HL-60 (cell line): ENCODE results near the gene LCN6.

ENCODE experiments used
- DNase-seq, 2 experiments: peaks; one replicate each; pipeline ENCODE4 v3.0.0-alpha.2; 2010 to 2020; ENCODE audit warnings: low read depth in 1 of 2, low spot score in 1 of 2
- H3K27ac ChIP-seq: fragments of 250-450 bp; sonication (Bioruptor Pico); replicated peaks from 2 replicates; pipeline ENCODE4 v1.5.1; 2020; ENCODE audit warnings: mild to moderate bottlenecking, moderate library complexity
- H3K27me3 ChIP-seq: fragments of 250-450 bp; sonication (Bioruptor Pico); 2 replicates; pipeline ENCODE4 v1.5.1; 2021; ENCODE audit warnings: mild to moderate bottlenecking, moderate library complexity; ENCODE audit not compliant: insufficient read depth, poor library complexity, severe bottlenecking
- H3K4me3 ChIP-seq: replicated peaks from 2 replicates; pipeline ENCODE4 v1.5.1; 2011; ENCODE audit warnings: mild to moderate bottlenecking, control low read depth, low read length; ENCODE audit not compliant: insufficient read depth
- GABPA ChIP-seq: IDR thresholded peaks from 2 replicates; pipeline ENCODE4 v1.6.1; 2012; ENCODE audit warnings: low read depth
- POLR2AphosphoS5 ChIP-seq: IDR thresholded peaks from 2 replicates; pipeline ENCODE4 v1.6.1; 2012; ENCODE audit warnings: low read depth
- SPI1 ChIP-seq: IDR thresholded peaks from 2 replicates; pipeline ENCODE4 v1.6.1; 2012; ENCODE audit warnings: low read depth, mild to moderate bottlenecking, borderline replicate concordance
- TF ChIP-seq, protein P1 (sequence below): IDR thresholded peaks from one replicate; pipeline ENCODE4 v1.5.1; 2011; ENCODE audit warnings: low read length, control low read depth, inconsistent platforms; ENCODE audit not compliant: insufficient read depth
- TF ChIP-seq, protein P2 (sequence below): IDR thresholded peaks from 2 replicates; pipeline ENCODE4 v1.6.1; 2012; ENCODE audit warnings: low read depth; ENCODE audit not compliant: insufficient replicate concordance

Gene LCN6

DNA sequence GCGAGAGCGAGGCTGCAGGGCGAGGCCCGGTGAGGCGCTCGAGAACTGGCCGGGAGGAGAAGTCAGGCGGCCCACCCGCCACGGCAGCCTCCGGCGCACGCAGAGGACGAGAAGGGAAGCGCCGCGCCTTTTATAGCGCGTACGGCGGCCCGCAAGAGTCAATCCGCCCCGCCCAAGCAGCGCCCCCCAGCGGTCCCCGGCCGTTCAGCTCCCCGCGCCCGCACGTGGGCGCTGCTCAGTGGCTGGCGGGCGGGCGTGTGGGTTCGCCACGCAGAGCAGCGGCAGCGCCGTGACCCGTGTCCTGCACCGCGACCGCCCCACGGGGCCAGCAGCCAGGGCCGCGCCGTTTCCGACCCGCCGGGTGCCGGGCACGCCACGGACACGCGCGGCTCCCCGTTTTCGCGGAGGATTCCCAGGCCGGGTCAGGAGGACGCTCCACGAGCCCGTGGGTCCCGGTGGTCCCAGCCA lies 20.2 kb downstream of the LCN6 start:
- no peaks in the 10 kb centered on the region for H3K27me3 ChIP-seq
- H3K27ac ChIP-seq = peak overlapping the region; percentile 83
- TF ChIP-seq POLR2AphosphoS5 (peak; percentile 97), GABPA (no peak), SPI1 (peak; percentile 39; the same call in 1 of the 2 replicates)
- TF ChIP-seq, protein P1, sequence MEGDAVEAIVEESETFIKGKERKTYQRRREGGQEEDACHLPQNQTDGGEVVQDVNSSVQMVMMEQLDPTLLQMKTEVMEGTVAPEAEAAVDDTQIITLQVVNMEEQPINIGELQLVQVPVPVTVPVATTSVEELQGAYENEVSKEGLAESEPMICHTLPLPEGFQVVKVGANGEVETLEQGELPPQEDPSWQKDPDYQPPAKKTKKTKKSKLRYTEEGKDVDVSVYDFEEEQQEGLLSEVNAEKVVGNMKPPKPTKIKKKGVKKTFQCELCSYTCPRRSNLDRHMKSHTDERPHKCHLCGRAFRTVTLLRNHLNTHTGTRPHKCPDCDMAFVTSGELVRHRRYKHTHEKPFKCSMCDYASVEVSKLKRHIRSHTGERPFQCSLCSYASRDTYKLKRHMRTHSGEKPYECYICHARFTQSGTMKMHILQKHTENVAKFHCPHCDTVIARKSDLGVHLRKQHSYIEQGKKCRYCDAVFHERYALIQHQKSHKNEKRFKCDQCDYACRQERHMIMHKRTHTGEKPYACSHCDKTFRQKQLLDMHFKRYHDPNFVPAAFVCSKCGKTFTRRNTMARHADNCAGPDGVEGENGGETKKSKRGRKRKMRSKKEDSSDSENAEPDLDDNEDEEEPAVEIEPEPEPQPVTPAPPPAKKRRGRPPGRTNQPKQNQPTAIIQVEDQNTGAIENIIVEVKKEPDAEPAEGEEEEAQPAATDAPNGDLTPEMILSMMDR = peak; percentile 44
- TF ChIP-seq, protein P2, sequence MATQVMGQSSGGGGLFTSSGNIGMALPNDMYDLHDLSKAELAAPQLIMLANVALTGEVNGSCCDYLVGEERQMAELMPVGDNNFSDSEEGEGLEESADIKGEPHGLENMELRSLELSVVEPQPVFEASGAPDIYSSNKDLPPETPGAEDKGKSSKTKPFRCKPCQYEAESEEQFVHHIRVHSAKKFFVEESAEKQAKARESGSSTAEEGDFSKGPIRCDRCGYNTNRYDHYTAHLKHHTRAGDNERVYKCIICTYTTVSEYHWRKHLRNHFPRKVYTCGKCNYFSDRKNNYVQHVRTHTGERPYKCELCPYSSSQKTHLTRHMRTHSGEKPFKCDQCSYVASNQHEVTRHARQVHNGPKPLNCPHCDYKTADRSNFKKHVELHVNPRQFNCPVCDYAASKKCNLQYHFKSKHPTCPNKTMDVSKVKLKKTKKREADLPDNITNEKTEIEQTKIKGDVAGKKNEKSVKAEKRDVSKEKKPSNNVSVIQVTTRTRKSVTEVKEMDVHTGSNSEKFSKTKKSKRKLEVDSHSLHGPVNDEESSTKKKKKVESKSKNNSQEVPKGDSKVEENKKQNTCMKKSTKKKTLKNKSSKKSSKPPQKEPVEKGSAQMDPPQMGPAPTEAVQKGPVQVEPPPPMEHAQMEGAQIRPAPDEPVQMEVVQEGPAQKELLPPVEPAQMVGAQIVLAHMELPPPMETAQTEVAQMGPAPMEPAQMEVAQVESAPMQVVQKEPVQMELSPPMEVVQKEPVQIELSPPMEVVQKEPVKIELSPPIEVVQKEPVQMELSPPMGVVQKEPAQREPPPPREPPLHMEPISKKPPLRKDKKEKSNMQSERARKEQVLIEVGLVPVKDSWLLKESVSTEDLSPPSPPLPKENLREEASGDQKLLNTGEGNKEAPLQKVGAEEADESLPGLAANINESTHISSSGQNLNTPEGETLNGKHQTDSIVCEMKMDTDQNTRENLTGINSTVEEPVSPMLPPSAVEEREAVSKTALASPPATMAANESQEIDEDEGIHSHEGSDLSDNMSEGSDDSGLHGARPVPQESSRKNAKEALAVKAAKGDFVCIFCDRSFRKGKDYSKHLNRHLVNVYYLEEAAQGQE = peak; percentile 80
- peak overlapping the region; percentile 92 for H3K4me3 ChIP-seq
- peak; percentile 86 to 89 for DNase-seq

DNA sequence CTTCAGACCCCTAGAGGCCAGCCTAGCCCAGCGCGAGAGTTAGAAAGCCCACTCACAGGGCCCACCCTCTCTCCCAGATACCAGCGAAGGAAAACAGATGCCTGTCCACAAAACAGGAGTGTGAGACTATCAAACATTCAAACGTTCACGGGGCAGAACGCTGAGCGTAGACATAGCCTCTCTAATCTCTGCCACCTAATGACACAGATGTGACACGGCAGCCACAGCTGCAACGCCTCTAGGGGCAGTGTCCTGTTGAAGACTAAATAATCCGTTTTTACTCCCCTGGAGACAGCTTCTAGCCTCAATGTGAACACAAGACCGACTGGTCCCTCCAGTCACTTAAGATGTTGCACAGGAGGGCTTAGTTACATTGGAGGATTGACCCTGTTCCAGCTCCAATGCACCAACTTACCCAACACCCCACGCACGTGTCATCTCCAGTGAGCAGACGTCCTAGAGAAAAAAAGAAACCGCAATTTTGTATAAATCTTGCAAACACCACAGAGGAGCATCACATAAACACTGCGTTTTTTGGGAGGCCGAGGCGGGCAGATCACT lies 21.6 kb downstream of the LCN6 start:
- DNase-seq = peak; percentile 56 to 63
- peak overlapping the region; percentile 79 for H3K27ac ChIP-seq
- no peak for TF ChIP-seq SPI1
- TF ChIP-seq, protein P2 = no peak
- no peak; the same call in none of the 2 replicates for TF ChIP-seq POLR2AphosphoS5
- TF ChIP-seq, protein P1 = peak; percentile 83
- TF ChIP-seq GABPA = no peak
- H3K27me3 ChIP-seq = no peaks in the 10 kb centered on the region
- peak overlapping the region; percentile 92 for H3K4me3 ChIP-seq

DNA sequence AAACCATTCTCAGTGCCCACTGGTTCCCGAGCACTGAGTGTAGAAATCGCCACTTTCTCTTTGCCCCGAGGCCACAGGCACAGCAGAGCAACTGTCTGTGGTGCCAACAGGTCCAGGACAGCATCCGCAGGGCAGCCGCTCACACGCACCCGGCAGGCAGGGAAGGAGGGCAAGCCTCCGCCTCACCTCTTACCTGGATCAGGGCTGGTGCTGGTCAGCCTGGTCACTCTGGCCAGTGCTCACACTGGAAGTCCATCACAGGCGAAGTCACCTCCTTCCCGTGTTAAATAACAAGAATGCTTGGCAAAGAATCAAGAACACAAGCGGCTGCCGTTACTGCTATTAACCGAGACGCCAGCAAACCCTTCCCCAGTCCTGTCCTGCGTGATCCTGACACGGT lies 22.2 kb downstream of the LCN6 start:
- H3K27me3 ChIP-seq = no peaks in the 10 kb centered on the region
- no peak; the same call in 1 of the 2 replicates for TF ChIP-seq POLR2AphosphoS5
- no peak for DNase-seq
- peak overlapping the region; percentile 79 for H3K27ac ChIP-seq
- H3K4me3 ChIP-seq = peak overlapping the region; percentile 92

DNA sequence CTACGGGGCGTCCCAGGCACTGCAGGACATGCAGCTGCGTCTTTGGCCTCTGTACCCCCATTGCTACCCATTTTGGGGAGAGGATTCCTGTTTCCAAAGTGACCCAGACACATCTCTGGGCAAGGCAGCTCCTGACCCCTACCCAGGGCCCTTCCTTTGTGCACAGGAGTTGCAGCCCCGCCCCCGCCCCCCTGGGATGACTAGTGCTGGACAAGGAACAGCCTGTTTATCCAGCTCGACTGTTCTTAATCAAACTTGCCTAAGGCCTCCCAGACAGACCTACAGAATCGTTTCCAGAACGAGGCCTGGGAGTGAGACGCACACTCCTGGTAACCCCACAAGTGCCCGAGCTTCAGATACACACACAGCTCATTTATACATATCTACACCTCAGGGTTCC lies 22.7 kb downstream of the LCN6 start:
- peak overlapping the region; percentile 92 for H3K4me3 ChIP-seq
- peak; percentile 0; the same call in 1 of the 2 replicates for TF ChIP-seq POLR2AphosphoS5
- TF ChIP-seq, protein P2 = no peak
- no peak for DNase-seq
- H3K27me3 ChIP-seq = no peaks in the 10 kb centered on the region
- peak overlapping the region; percentile 79 for H3K27ac ChIP-seq
